WTC11 (cell line): ENCODE measurements around the gene EYA2. TPM values are rescaled to one million over a fixed set of nuclear protein-coding genes. Genes with fewer than 3 reads are reported as not detected.

Source experiments
- ATAC-seq: fragments of 200-7000 bp; cut with Tn5 transposase; 2 replicates; pipeline ENCODE4 v1.10.0; 2021; ENCODE audit warnings: mild to moderate bottlenecking, moderate library complexity
- CTCF ChIA-PET: fragments of 300-600 bp; sonication (Branson Sonifier 250); formaldehyde crosslinking; loops from one replicate; lab custom pipeline; 2021; ENCODE audit warnings: antibody characterized with exemption; lab: Charles Lee
- POLR2A ChIA-PET: fragments of 350-600 bp; sonication (Branson Sonifier 250); formaldehyde crosslinking; loops from one replicate; lab custom pipeline; 2021; ENCODE audit warnings: antibody characterized with exemption; lab: Charles Lee
- DNase-seq: peaks from one replicate; pipeline ENCODE4 v3.0.0; 2021; ENCODE audit warnings: low spot score
- H3K27ac Mint-ChIP-seq: 2 replicates; pipeline ENCODE4 v1.8.0; 2021; ENCODE audit warnings: mixed read lengths
- H3K27me3 Mint-ChIP-seq: 2 replicates; pipeline ENCODE4 v1.8.0; 2021; ENCODE audit warnings: low read depth, mild to moderate bottlenecking, moderate library complexity, mixed read lengths
- H3K36me3 Mint-ChIP-seq: 2 replicates; pipeline ENCODE4 v1.8.0; 2021; ENCODE audit warnings: mixed read lengths
- H3K4me1 Mint-ChIP-seq: 2 replicates; pipeline ENCODE4 v1.8.0; 2022; ENCODE audit warnings: mixed read lengths
- H3K4me3 Mint-ChIP-seq: 2 replicates; pipeline ENCODE4 v1.8.0; 2021; ENCODE audit warnings: mild to moderate bottlenecking, moderate library complexity, mixed read lengths
- H3K9me3 Mint-ChIP-seq: 2 replicates; pipeline ENCODE4 v1.8.0; 2021; ENCODE audit warnings: mixed read lengths
- CBFB ChIP-seq: sonication (generic); formaldehyde crosslinking; IDR thresholded peaks from 2 replicates; pipeline ENCODE4 v1.8.1; 2022; ENCODE audit warnings: mild to moderate bottlenecking, low read depth, missing genetic modification reagents
- EMX1 ChIP-seq: fragments of 250-450 bp; sonication (Bioruptor Pico); IDR thresholded peaks from 2 replicates; pipeline ENCODE4 v1.8.0; 2021; ENCODE audit warnings: mild to moderate bottlenecking
- FOXJ3 ChIP-seq: sonication (generic); formaldehyde crosslinking; IDR thresholded peaks from 2 replicates; pipeline ENCODE4 v1.9.0; 2021; ENCODE audit warnings: missing genetic modification reagents, mild to moderate bottlenecking, borderline replicate concordance
- FOXK1 ChIP-seq: sonication (generic); formaldehyde crosslinking; IDR thresholded peaks from 2 replicates; pipeline ENCODE4 v1.8.0; 2022; ENCODE audit warnings: mild to moderate bottlenecking, moderate library complexity, missing genetic modification reagents
- JAZF1 ChIP-seq: fragments of 250-450 bp; sonication (Bioruptor Pico); IDR thresholded peaks from 2 replicates; pipeline ENCODE4 v1.9.0; 2021; ENCODE audit warnings: moderate library complexity, mild to moderate bottlenecking, inconsistent platforms
- SMAD4 ChIP-seq: sonication (generic); formaldehyde crosslinking; IDR thresholded peaks from 2 replicates; pipeline ENCODE4 v1.8.0; 2022; ENCODE audit warnings: mild to moderate bottlenecking, missing genetic modification reagents
- ZNF396 ChIP-seq: fragments of 250-450 bp; sonication (Bioruptor Pico); IDR thresholded peaks from 2 replicates; pipeline ENCODE4 v1.8.0; 2021; ENCODE audit warnings: mild to moderate bottlenecking, moderate library complexity, borderline replicate concordance
- total RNA-seq: library from RNA; stranded (reverse); gene quantifications from 3 replicates; pipeline ENCODE4 v1.2.3, GENCODE V29; 2021
- TF ChIP-seq, protein P1 (sequence below): sonication (generic); formaldehyde crosslinking; IDR thresholded peaks from 2 replicates; pipeline ENCODE4 v1.8.1; 2023; ENCODE audit warnings: mild to moderate bottlenecking, missing genetic modification reagents, moderate library complexity
- TF ChIP-seq, protein P2 (sequence below): sonication (generic); formaldehyde crosslinking; IDR thresholded peaks from 2 replicates; pipeline ENCODE4 v1.8.0; 2023; ENCODE audit warnings: mild to moderate bottlenecking, missing genetic modification reagents
- TF ChIP-seq, protein P3 (sequence below): sonication (generic); formaldehyde crosslinking; IDR thresholded peaks from 2 replicates; pipeline ENCODE4 v1.8.0; 2022; ENCODE audit warnings: mild to moderate bottlenecking, missing genetic modification reagents
- TF ChIP-seq, protein P4 (sequence below): sonication (generic); formaldehyde crosslinking; IDR thresholded peaks from 2 replicates; pipeline ENCODE4 v1.8.0; 2022; ENCODE audit warnings: mild to moderate bottlenecking, missing genetic modification reagents
- TF ChIP-seq, protein P5 (sequence below): sonication (generic); formaldehyde crosslinking; conservative IDR thresholded peaks from 2 replicates; pipeline ENCODE4 v1.8.1; 2022; ENCODE audit warnings: mild to moderate bottlenecking, missing genetic modification reagents
- TF ChIP-seq, protein P6 (sequence below): sonication (generic); formaldehyde crosslinking; IDR thresholded peaks from 2 replicates; pipeline ENCODE4 v1.8.1; 2023; ENCODE audit warnings: mild to moderate bottlenecking, missing genetic modification reagents
- TF ChIP-seq, protein P7 (sequence below): fragments of 250-450 bp; sonication (Bioruptor Pico); conservative IDR thresholded peaks from 2 replicates; pipeline ENCODE4 v1.9.0; 2021; ENCODE audit warnings: mild to moderate bottlenecking

The EYA2 gene
- total RNA-seq, 1 experiment from 2014 or later: 1.5 TPM

DNA sequence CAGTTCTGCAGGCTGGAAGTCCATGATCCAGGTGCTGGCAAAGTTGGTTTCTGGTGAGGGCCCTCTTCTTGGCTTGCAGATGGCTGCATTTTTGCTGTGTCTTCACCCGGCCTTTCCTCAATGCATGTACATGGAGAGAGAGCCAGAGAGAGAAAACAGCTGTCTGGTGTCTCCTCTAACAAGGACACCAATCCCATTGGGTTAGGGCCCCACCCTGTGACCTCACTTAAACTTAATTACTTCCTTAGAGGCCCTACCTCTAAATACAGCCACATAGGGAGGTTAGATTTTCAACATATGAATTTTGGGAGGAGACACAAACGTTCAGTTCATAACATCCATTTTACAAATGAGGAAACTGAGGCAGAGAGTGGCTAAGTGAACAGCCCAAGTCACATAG, 259.4 kb downstream of the EYA2 start (continued):
- TF ChIP-seq FOXK1 (no peak), ZNF396 (no peak), FOXJ3 (CRISPR knock-in tag) (no peak)
- TF ChIP-seq, protein P1, sequence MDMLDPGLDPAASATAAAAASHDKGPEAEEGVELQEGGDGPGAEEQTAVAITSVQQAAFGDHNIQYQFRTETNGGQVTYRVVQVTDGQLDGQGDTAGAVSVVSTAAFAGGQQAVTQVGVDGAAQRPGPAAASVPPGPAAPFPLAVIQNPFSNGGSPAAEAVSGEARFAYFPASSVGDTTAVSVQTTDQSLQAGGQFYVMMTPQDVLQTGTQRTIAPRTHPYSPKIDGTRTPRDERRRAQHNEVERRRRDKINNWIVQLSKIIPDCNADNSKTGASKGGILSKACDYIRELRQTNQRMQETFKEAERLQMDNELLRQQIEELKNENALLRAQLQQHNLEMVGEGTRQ (CRISPR knock-in tag): no peak

DNA sequence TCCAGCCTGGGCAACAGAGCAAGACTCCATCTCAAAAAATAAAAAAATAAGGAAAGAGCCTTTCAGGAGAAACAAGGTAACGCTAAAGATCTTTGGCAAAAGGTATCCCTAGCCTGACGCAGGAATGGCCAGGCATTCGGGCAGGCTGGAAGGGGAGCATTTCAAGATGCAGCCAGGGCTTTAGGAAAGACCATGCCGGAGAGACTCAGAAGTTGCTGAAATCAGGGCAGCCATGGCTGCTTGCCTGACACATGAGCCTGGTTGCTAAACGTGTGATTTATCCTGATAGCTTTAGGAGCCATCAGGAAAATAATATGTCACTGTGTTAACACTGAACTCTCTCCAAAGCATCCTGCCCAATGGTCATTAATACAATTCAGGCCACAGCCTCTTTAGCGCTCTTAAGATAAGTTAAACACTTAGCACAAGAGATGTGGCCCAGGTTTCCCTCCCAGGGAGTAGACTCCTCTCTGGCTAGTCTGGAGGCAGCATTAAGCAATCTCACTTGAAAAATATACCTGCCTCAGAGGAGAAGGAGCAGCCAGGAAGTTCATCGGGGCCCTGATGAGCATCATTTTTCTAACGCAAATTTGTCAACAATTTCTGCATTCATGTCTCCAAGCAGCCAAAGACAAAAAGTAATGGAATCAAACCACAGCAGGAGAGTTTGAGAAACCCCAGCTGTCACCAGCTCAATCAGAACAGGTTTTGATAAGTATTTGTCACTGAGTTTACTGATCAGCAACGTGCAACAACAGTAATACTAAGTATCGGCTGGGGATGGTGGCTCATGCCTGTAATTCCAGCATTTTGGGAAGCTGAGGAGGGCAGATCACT, 261.9 kb downstream of the EYA2 start:
- POLR2A ChIA-PET: no interaction called here
- Mint-ChIP-seq H3K27ac (no peak overlapping the region), H3K9me3 (no peaks in the 10 kb centered on the region), H3K4me3 (no peak overlapping the region), H3K36me3 (no peaks in the 10 kb centered on the region), H3K4me1 (no peaks in the 10 kb centered on the region), H3K27me3 (peaks cover 8% of the 10 kb centered on the region)
- TF ChIP-seq, protein P2, sequence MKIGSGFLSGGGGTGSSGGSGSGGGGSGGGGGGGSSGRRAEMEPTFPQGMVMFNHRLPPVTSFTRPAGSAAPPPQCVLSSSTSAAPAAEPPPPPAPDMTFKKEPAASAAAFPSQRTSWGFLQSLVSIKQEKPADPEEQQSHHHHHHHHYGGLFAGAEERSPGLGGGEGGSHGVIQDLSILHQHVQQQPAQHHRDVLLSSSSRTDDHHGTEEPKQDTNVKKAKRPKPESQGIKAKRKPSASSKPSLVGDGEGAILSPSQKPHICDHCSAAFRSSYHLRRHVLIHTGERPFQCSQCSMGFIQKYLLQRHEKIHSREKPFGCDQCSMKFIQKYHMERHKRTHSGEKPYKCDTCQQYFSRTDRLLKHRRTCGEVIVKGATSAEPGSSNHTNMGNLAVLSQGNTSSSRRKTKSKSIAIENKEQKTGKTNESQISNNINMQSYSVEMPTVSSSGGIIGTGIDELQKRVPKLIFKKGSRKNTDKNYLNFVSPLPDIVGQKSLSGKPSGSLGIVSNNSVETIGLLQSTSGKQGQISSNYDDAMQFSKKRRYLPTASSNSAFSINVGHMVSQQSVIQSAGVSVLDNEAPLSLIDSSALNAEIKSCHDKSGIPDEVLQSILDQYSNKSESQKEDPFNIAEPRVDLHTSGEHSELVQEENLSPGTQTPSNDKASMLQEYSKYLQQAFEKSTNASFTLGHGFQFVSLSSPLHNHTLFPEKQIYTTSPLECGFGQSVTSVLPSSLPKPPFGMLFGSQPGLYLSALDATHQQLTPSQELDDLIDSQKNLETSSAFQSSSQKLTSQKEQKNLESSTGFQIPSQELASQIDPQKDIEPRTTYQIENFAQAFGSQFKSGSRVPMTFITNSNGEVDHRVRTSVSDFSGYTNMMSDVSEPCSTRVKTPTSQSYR (CRISPR knock-in tag): no peak
- no peak for TF ChIP-seq EMX1 (CRISPR knock-in tag)
- TF ChIP-seq, protein P3, sequence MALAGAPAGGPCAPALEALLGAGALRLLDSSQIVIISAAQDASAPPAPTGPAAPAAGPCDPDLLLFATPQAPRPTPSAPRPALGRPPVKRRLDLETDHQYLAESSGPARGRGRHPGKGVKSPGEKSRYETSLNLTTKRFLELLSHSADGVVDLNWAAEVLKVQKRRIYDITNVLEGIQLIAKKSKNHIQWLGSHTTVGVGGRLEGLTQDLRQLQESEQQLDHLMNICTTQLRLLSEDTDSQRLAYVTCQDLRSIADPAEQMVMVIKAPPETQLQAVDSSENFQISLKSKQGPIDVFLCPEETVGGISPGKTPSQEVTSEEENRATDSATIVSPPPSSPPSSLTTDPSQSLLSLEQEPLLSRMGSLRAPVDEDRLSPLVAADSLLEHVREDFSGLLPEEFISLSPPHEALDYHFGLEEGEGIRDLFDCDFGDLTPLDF (CRISPR knock-in tag): no peak
- TF ChIP-seq FOXK1: no peak
- TF ChIP-seq CBFB (CRISPR knock-in tag): no peak
- TF ChIP-seq, protein P4, sequence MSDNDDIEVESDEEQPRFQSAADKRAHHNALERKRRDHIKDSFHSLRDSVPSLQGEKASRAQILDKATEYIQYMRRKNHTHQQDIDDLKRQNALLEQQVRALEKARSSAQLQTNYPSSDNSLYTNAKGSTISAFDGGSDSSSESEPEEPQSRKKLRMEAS (CRISPR knock-in tag): no peak
- no peak for TF ChIP-seq JAZF1
- TF ChIP-seq SMAD4: no peak
- TF ChIP-seq, protein P5, sequence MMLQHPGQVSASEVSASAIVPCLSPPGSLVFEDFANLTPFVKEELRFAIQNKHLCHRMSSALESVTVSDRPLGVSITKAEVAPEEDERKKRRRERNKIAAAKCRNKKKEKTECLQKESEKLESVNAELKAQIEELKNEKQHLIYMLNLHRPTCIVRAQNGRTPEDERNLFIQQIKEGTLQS (CRISPR knock-in tag): no peak
- TF ChIP-seq, protein P6, sequence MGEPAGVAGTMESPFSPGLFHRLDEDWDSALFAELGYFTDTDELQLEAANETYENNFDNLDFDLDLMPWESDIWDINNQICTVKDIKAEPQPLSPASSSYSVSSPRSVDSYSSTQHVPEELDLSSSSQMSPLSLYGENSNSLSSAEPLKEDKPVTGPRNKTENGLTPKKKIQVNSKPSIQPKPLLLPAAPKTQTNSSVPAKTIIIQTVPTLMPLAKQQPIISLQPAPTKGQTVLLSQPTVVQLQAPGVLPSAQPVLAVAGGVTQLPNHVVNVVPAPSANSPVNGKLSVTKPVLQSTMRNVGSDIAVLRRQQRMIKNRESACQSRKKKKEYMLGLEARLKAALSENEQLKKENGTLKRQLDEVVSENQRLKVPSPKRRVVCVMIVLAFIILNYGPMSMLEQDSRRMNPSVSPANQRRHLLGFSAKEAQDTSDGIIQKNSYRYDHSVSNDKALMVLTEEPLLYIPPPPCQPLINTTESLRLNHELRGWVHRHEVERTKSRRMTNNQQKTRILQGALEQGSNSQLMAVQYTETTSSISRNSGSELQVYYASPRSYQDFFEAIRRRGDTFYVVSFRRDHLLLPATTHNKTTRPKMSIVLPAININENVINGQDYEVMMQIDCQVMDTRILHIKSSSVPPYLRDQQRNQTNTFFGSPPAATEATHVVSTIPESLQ: no peak
- TF ChIP-seq, protein P7, sequence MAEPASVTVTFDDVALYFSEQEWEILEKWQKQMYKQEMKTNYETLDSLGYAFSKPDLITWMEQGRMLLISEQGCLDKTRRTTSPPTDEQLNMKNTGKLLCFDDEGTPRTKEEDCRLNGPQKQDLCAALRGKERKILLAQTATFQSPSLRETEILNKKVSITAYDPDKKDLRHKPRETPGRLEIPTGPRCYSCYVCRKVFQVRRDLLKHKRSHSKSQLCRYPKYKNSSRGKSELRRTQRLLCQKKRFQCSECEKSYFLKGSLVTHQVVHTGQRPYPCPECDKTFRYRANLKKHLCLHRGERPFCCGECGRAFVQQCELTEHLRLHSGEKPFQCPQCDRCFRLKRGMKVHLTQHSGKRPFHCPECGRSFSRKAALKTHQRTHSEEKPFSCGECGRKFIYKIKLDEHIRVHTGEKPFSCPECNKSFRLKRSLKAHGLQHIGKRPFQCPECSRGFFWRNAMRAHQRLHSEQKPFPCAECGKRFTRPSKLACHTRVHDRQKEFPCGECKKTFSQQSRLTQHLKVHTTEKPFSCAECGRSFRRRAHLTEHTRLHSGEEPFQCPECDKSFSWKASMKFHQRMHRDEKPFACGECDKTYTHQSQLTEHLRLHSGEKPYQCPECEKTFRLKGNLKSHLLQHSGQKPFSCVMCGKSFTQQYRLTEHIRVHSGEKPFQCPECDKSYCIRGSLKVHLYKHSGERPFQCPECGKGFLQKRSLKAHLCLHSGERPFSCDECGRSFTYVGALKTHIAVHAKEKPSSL (CRISPR knock-in tag): no peak
- CTCF ChIA-PET: no interaction called here
- DNase-seq (no peak), ATAC-seq (no peak)
